CD4-positive, alpha-beta T cell (primary cell): ENCODE results near the gene BLTP1. TPM values are rescaled to one million over a fixed set of nuclear protein-coding genes. Genes with fewer than 3 reads are reported as not detected.

ENCODE experiments used
- ATAC-seq: fragments of 200-7000 bp; cut with Tn5 transposase; one replicate; pipeline ENCODE4 v1.10.0; 2022; ENCODE audit warnings: mild to moderate bottlenecking; ENCODE audit not compliant: poor library complexity
- CTCF ChIA-PET: fragments of 350-600 bp; sonication (Branson Sonifier 250); formaldehyde crosslinking; loops from one replicate; lab custom pipeline; 2021; ENCODE audit warnings: antibody characterized with exemption, inconsistent platforms; lab: Charles Lee
- POLR2A ChIA-PET: fragments of 350-600 bp; sonication (Branson Sonifier 250); formaldehyde crosslinking; loops from one replicate; lab custom pipeline; 2021; ENCODE audit warnings: antibody characterized with exemption, inconsistent platforms; lab: Charles Lee
- DNase-seq, 14 experiments: peaks; one replicate each; pipeline ENCODE4 v3.0.0-alpha.2; 2013 to 2020; ENCODE audit warnings: mixed read lengths in 2 of 14
- H3K27ac ChIP-seq, 2 donors: one replicate each; pipeline versions ENCODE4 v1.5.1 to v1.7.0; 2013; ENCODE audit warnings: low read length in 2 of 2, low read depth in 1 of 2, mild to moderate bottlenecking in 1 of 2
- H3K27me3 ChIP-seq, 2 experiments: 1 replicate in 1 of 2; 2 replicates in 1 of 2; pipeline versions ENCODE4 v1.6.1 to v1.7.0; 2013; ENCODE audit warnings: low read length in 2 of 2, control low read depth in 1 of 2, mild to moderate bottlenecking in 1 of 2, moderate library complexity in 1 of 2; ENCODE audit not compliant: insufficient read depth in 2 of 2, control insufficient read depth in 1 of 2
- H3K36me3 ChIP-seq: one replicate; pipeline ENCODE4 v1.6.1; 2013; ENCODE audit warnings: low read length, control low read depth; ENCODE audit not compliant: insufficient read depth
- H3K4me1 ChIP-seq: one replicate; pipeline ENCODE4 v1.6.1; 2013; ENCODE audit warnings: low read length, control low read depth; ENCODE audit not compliant: insufficient read depth
- H3K4me3 ChIP-seq: one replicate; pipeline ENCODE4 v1.5.1; 2013; ENCODE audit warnings: mild to moderate bottlenecking, low read length, moderate library complexity
- H3K9me3 ChIP-seq, 2 experiments: 1 replicate in 1 of 2; 2 replicates in 1 of 2; pipeline versions ENCODE4 v1.6.1 to v1.7.0; 2013; ENCODE audit warnings: low read length in 2 of 2, mild to moderate bottlenecking in 2 of 2, control low read depth in 1 of 2, moderate library complexity in 1 of 2; ENCODE audit not compliant: control insufficient read depth in 1 of 2, insufficient read depth in 1 of 2
- H3K27ac Mint-ChIP-seq: one replicate; pipeline ENCODE4 v1.8.0; 2020; ENCODE audit warnings: mixed read lengths
- H3K27me3 Mint-ChIP-seq: one replicate; pipeline ENCODE4 v1.8.0; 2021; ENCODE audit warnings: mixed read lengths
- H3K36me3 Mint-ChIP-seq: one replicate; pipeline ENCODE4 v1.8.0; 2021; ENCODE audit warnings: low read depth, mixed read lengths
- H3K4me1 Mint-ChIP-seq: one replicate; pipeline ENCODE4 v1.8.0; 2021; ENCODE audit warnings: low read depth, mixed read lengths
- H3K4me3 Mint-ChIP-seq: one replicate; pipeline ENCODE4 v1.8.0; 2020; ENCODE audit warnings: mild to moderate bottlenecking, mixed read lengths
- H3K9me3 Mint-ChIP-seq: one replicate; pipeline ENCODE4 v1.8.0; 2020; ENCODE audit warnings: mixed read lengths
- intact Hi-C, 2 experiments: fragments of 100-400 bp; cut with DNase I in 1 of 2; cut with micrococcal nuclease in 1 of 2; formaldehyde crosslinking; loops; one replicate each; pipeline versions ENCODE4 v1.15.1 to v1.9.0; 2023 to 2025; cut with DNase I, micrococcal nuclease
- total RNA-seq, 174 experiments: library from RNA in 2 of 174; stranded (reverse) in 2 of 174; gene quantifications; one replicate each; pipeline ENCODE4 v1.2.3 and lab custom pipeline; 2021 to 2026
- TF ChIP-seq, protein P1 (sequence below): fragments of 200-600 bp; IDR thresholded peaks from one replicate; pipeline ENCODE4 v1.8.0; 2022; ENCODE audit warnings: antibody characterized with exemption, mild to moderate bottlenecking

BLTP1 gene
- total RNA-seq, 2 experiments from 2014 or later: 86.9 to 93.6 TPM

DNA sequence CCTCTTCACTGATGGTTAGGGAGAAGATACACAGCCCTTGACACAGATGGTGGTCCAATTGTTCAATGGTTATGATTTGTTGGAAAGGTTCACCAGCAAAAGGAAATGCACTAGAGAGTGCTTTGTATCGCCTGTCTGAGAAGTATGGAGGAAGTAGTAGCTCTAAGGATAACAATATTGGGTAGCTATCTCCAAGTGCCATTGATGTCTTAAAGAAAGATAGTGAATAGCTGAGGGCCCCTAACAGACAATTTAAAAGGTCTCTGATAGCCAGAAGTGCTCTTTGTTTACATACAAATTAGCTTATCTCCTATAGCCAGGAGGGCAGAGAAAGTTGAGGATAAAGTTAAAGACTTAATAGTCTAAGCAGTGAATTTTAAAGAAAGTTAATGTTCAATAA is 33.9 kb upstream of the BLTP1 start:
- H3K27ac Mint-ChIP-seq: peak overlapping the region; percentile 66
- no peak overlapping the region for H3K4me3 Mint-ChIP-seq
- TF ChIP-seq, protein P1, sequence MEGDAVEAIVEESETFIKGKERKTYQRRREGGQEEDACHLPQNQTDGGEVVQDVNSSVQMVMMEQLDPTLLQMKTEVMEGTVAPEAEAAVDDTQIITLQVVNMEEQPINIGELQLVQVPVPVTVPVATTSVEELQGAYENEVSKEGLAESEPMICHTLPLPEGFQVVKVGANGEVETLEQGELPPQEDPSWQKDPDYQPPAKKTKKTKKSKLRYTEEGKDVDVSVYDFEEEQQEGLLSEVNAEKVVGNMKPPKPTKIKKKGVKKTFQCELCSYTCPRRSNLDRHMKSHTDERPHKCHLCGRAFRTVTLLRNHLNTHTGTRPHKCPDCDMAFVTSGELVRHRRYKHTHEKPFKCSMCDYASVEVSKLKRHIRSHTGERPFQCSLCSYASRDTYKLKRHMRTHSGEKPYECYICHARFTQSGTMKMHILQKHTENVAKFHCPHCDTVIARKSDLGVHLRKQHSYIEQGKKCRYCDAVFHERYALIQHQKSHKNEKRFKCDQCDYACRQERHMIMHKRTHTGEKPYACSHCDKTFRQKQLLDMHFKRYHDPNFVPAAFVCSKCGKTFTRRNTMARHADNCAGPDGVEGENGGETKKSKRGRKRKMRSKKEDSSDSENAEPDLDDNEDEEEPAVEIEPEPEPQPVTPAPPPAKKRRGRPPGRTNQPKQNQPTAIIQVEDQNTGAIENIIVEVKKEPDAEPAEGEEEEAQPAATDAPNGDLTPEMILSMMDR: no peak
- peak in 1 of 14 experiments; percentile 1 for DNase-seq
- no peaks in the 10 kb centered on the region for H3K27me3 ChIP-seq
- CTCF ChIA-PET: no interaction called here
- POLR2A ChIA-PET: interaction anchor here (0.7 kb wide), 2 partner anchors 34 to 468 kb away, joined by 3 read pairs; partner anchors contain the start of gene BLTP1
- intact Hi-C loops: no loop called here
- H3K27ac ChIP-seq: peak overlapping the region in 1 of 2 donors; percentile 54
- peaks cover 7% of the 10 kb centered on the region for H3K36me3 Mint-ChIP-seq
- no peaks in the 10 kb centered on the region for H3K27me3 Mint-ChIP-seq
- peaks cover 21% of the 10 kb centered on the region for H3K4me1 ChIP-seq
- H3K9me3 ChIP-seq: peaks cover 0 to 10% of the 10 kb centered on the region in 2 experiments
- peaks cover 7% of the 10 kb centered on the region for H3K9me3 Mint-ChIP-seq
- peaks cover 21% of the 10 kb centered on the region for H3K4me1 Mint-ChIP-seq
- peak; percentile 17 for ATAC-seq
- no peak overlapping the region for H3K4me3 ChIP-seq
- no peaks in the 10 kb centered on the region for H3K36me3 ChIP-seq

DNA sequence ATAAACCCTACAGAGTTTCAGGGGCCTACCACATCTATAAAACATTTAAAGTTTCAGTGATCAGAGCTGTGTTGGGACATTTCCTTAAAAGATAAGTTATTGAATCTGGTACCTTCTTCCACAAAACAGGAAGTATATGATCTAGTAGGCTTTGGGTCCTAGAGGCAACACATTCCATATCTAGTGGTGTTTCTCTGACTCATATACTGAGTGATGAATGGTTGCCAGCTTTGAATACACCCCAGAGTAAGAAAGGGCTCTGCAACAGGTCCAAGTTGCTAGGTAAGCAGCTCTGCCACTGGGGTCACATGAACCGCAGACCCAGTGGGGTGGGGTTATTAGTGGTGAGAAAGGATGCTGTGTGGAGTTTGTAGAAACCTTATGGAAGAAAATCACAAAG is 32.4 kb upstream of the BLTP1 start:
- Mint-ChIP-seq H3K9me3 (peaks cover 7% of the 10 kb centered on the region), H3K27me3 (no peaks in the 10 kb centered on the region), H3K27ac (no peak overlapping the region), H3K4me1 (peaks cover 21% of the 10 kb centered on the region), H3K36me3 (peaks cover 7% of the 10 kb centered on the region), H3K4me3 (no peak overlapping the region)
- ChIA-PET CTCF (interaction anchor here (0.7 kb wide), 1 partner anchor 12 kb away, joined by 3 read pairs; no protein-coding TSS in a partner anchor), POLR2A (no interaction called here)
- no peak overlapping the region for H3K4me3 ChIP-seq
- peaks cover 5 to 10% of the 10 kb centered on the region in 2 experiments for H3K9me3 ChIP-seq
- intact Hi-C loops: no loop called here
- DNase-seq (no peak), ATAC-seq (no peak)
- H3K36me3 ChIP-seq: no peaks in the 10 kb centered on the region
- no peak overlapping the region for H3K27ac ChIP-seq
- TF ChIP-seq, protein P1: no peak
- no peaks in the 10 kb centered on the region for H3K27me3 ChIP-seq
- peaks cover 21% of the 10 kb centered on the region for H3K4me1 ChIP-seq

DNA sequence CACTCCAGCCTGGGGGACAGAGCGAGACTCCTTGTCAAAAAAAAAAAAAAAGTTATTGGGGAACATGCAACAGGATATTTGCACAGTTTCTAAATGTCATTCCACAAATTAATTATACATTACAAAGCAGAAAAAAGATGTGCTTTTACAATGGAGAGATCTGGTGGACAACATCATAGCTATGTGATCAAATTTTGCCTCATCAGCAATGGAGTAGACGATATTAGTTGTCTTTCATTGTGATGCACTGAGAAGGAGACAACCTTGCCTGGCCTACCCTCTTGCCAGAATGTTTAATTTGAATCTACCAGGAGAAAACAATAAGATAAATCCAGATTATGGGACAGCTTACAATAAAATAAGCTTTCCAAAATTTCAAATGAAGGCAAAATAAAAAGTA is 30.5 kb upstream of the BLTP1 start:
- TF ChIP-seq, protein P1: no peak

More for the DNA sequence above, 30.5 kb upstream of the BLTP1 start:
- intact Hi-C loops: no loop called here
- DNase-seq (no peak), ATAC-seq (no peak)
- H3K36me3 ChIP-seq: no peaks in the 10 kb centered on the region
- H3K4me3 Mint-ChIP-seq: no peak overlapping the region
- peaks cover 5 to 10% of the 10 kb centered on the region in 2 experiments for H3K9me3 ChIP-seq
- POLR2A ChIA-PET: no interaction called here
- H3K27ac ChIP-seq: no peak overlapping the region
- H3K27me3 ChIP-seq: no peaks in the 10 kb centered on the region
- H3K36me3 Mint-ChIP-seq: peaks cover 7% of the 10 kb centered on the region
- H3K27me3 Mint-ChIP-seq: no peaks in the 10 kb centered on the region
- no peak overlapping the region for H3K27ac Mint-ChIP-seq
- CTCF ChIA-PET: no interaction called here
- H3K4me1 ChIP-seq: peaks cover 17% of the 10 kb centered on the region
- H3K9me3 Mint-ChIP-seq: peaks cover 7% of the 10 kb centered on the region
- peaks cover 19% of the 10 kb centered on the region for H3K4me1 Mint-ChIP-seq
- no peak overlapping the region for H3K4me3 ChIP-seq
